Mesenteric fat pad (tissue), 1 donor: ENCODE measurements around the gene GJA3. TPM values are rescaled to one million over a fixed set of nuclear protein-coding genes. Genes with fewer than 3 reads are reported as not detected.
"Not testable (repeated sequence)": the region's sequence is repeated elsewhere in the genome, so short reads cannot be mapped to it uniquely, and the experiment has no call there.

Experiments
- DNase-seq: peaks from one replicate; pipeline ENCODE4 v3.0.0-alpha.2; 2020; ENCODE audit warnings: low spot score
- total RNA-seq: library from RNA; stranded (reverse); fragmentation: NEBNext Ultra II Directional; extraction: Animal tissue kit (Norgen Biotek cat#: 25700); gene quantifications from one replicate; pipeline ENCODE4 v1.2.1, GENCODE V29; 2021
- donor health status: DM: yes; HTN: yes; CAD: no.

Gene GJA3
- total RNA-seq, 1 donor from 2014 or later: 0.06 TPM

DNA sequence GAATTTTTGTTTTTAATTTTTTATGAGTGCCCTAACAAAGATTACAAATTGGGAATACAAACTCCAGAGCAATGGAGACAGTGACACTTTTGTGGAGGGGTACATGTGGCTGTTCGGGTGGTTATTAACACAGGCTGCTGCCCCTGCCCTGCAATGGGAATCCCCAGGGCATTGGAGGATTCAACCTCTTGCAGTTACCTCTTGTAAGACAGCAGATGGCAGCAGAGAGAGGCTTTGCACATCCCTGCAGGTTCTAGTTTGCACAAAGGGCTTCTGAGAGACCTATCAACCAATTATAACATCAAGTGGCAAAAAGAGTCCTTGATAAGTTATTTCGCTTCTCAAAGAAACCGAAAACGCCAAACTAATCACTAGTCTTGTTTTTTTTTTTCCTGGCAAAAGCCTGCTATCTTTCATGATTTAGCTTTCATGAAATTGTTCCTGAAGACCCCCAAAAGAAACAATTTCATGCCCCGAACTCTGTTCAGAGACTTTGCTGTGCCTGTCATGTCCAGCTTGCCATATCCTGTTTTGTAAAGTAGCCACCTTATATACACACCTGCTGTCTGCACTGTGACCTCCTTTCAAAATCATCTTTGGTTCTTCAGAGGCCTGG, 21.5 kb upstream of the GJA3 start:
- DNase-seq: no peak

- DNase-seq: no peak
These were observed 20.3 kb upstream of the GJA3 start for GRCh38 chr13:20181188-20181587.

- no peak for DNase-seq
These were observed 17.3 kb upstream of the GJA3 start for GRCh38 chr13:20178156-20178555.

GRCh38 chr13:20177049-20177831, 16.4 kb upstream of the GJA3 start:
- DNase-seq: no peak

DNA sequence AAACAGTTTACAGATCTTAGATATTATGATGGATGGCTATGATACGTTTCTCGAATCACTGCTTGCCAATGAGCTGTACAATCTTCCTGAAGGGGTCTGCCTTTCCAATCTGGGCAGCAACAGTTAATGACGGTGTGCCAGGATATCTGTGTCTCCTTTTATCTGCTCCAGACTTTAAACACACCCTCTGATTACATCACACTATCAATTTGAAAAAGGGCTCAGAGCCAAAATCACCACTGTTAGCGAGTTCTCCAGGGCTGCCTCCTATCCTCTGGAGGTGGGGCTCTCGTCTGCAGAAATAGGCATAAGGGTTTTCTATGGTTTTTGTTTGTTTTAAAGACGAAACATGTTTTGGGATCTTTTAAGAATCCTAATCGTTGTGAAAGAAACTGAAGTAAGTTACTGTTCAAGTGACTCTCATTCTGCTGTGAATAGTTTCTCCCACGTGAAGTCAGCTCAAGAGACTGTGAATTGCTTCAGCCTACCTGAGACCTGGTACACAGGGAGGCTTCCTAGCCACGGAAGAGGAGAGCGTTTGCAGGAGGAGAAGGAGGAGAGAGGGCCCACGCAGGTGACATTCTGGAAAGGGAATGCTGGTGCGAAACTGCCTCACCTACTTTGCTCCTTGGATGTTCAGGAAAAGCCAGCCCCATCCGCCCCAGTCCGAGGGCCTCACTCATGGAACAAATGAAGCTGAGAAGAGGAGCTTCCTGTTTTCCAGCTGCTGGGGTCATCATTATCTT, 15.2 kb upstream of the GJA3 start:
- no peak for DNase-seq

DNA sequence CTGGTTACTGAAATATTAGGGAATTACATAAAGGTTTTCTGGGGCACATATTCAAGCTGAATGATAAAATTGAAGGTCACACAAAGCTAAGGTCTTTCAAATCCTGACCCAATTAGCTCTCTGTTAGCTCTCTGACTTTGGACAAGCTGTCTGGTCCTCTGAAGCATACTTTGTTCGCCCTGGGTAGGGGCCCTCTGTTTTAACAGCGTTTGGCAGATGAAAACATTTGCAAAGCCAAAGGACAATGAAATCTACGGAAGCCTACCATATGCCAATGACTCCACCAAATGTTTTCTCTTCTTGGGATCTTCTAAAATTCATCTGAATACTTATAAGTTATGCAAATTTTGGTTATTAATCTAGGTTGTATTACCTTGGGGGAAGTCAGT, 14.5 kb upstream of the GJA3 start:
- no peak for DNase-seq

- DNase-seq: no peak
These were observed 14.0 kb upstream of the GJA3 start for GRCh38 chr13:20174656-20175405.

- no peak for DNase-seq
These were observed 12.4 kb upstream of the GJA3 start for GRCh38 chr13:20173116-20173746.

GRCh38 chr13:20171364-20171763, 10.5 kb upstream of the GJA3 start:
- DNase-seq: no peak

- DNase-seq: no peak
These were observed 10.1 kb upstream of the GJA3 start for GRCh38 chr13:20170921-20171320.

GRCh38 chr13:20168396-20168795, 7.5 kb upstream of the GJA3 start:
- no peak for DNase-seq

GRCh38 chr13:20165417-20166257, 4.8 kb upstream of the GJA3 start:
- no peak for DNase-seq

DNA sequence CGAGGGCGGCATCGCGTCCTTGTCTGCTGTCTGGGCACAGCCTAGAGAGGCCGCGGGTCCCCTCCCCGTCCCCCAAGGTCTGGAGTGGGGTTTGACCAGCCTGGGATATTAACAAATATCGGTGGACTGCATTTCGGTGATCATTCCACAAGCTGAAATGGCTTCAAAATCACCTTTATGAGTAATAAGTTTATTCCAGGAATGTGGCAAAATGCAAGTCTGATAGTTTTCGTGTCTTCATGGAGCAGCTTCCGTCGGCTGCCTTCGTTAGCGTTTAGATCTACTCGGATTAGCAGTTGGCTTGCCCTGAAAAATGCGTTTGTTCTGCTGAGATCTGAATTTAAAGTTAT, 1.1 kb upstream of the GJA3 start:
- no peak for DNase-seq

- DNase-seq: no peak
These were observed 561 bp upstream of the GJA3 start for GRCh38 chr13:20161275-20161950.

DNA sequence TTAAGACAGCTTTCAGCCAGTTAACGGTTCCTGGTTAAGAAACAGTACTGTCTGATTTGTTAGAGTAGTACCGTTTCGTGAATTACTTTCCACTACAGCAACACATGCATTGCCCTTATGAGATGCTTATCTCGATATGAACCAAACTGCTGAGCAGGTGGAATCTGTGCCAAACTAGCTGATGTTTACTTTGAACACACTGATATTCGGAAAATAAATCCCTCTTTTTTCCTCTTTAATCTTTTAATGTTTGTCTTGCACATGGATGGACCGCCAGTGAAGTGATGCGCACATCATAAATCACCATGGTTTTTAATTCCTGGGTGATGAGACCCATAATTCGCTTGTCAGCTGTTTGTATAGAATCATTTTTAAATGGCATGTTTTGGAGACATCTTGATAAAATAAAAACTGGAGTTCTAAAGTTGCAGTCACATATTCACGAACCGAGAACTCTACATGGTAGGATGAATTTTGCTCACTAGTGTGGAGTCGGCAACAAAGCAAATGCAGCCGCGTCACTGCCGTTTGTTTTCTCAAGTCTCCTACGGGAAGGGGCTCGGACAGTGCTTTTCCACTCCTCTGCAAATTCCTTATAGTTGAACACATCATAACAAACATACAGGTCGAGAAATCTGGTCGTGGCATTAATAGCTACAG, 1.1 kb downstream of the GJA3 start:
- no peak for DNase-seq

- no peak for DNase-seq
These were observed 3.6 kb downstream of the GJA3 start for GRCh38 chr13:20157151-20157796.

DNA sequence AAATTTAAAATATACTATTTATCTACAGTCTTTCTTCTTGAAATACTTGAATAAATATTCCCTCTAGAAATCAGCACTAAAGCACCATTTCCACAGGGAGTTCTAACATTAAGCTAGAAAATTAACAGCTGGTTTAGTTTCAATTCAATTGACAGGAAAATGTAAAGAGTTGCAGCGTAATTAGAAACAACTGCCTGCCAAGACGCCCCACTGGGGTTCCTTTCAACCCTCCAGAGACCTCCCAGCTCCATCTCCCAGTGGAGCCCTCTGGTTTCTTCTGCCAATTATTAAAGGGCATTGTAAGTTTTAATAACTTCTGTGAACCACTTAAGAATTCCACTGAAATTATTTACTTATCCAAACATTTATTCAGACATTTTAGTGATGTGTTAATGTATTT, 4.2 kb downstream of the GJA3 start:
- DNase-seq: no peak

DNA sequence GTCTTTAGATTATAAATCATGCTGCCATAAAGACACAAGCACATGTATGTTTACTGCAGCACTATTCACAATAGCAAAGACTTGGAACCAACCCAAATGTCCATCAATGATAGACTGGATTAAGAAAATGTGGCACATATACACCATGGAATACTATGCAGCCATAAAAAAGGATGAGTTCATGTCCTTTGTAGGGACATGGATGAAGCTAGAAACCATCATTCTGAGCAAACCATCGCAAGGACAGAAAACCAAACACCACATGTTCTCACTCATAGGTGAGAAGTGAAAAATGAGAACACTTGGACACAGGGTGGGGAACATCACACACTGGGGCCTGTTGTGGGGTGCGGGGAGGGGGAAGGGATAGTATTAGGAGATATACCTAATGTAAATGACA, 7.6 kb downstream of the GJA3 start:
- DNase-seq: not testable (repeated sequence)

DNA sequence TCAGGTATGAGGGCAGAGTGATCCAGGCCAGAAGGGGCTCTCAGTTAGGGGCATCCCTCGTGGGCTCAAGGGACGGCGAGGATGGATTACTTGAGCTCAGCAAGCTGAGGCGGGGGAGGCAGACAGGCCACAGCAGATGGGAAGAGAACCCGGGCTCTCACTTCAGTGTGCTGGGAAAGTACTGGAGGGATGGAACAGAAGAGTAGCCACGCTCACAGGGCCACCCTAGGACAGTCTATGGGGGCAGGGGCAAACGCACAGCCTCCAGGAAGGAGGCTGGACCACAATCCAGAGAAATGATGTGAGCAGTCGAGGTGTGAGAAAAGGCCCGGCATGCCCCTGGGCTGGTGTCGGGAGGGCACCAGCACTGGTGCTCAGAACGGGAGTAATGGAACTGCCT, 9.2 kb downstream of the GJA3 start:
- no peak for DNase-seq
